ENCODE results near the gene UBE2E3. TPM values are rescaled to one million over a fixed set of nuclear protein-coding genes. Genes with fewer than 3 reads are reported as not detected.

Gene UBE2E3
- total and polyA plus RNA-seq, 7 donors, result 61.9 to 125 (median 87.1) TPM

GRCh38 chr2:180960982-180961381, 19.4 kb upstream of the UBE2E3 start:
- no peak for TF ChIP-seq CTCF (IDR thresholded peaks at IDR 0.05)
- 64 to 77% (median 75%) methylated on average over 3 of the region's 3 CpGs for WGBS, 3 donors

GRCh38 chr2:180962727-180963314, 17.6 kb upstream of the UBE2E3 start:
- Histone ChIP-seq H3K27me3 (ENCODE audit: insufficient read depth in 3 of 3, low read length in 2 of 3) (no peaks in the 10 kb centered on the region), H3K36me3 (ENCODE audit: insufficient read depth in 1 of 2, low read depth in 1 of 2) (no peaks in the 10 kb centered on the region), H3K4me3 (no peak overlapping the region), H3K4me1 (no peaks in the 10 kb centered on the region), H3K27ac (no peak overlapping the region), H3K9me3 (no peaks in the 10 kb centered on the region)
- ATAC-seq (no peak), DNase-seq (no peak)
- intact Hi-C loops (cut with DNase I), result no loop called here
- WGBS, 3 donors, result 87 to 89% (median 87%) methylated on average over 4 of the region's 4 CpGs
- no peak for TF ChIP-seq CTCF (IDR thresholded peaks at IDR 0.05)

More at GRCh38 chr2:180960982-180961381, 19.4 kb upstream of the UBE2E3 start:
- Histone ChIP-seq H3K36me3 (ENCODE audit: insufficient read depth in 1 of 2, low read depth in 1 of 2) (no peaks in the 10 kb centered on the region), H3K9me3 (no peaks in the 10 kb centered on the region), H3K4me3 (no peak overlapping the region), H3K4me1 (no peaks in the 10 kb centered on the region), H3K27me3 (ENCODE audit: insufficient read depth in 3 of 3, low read length in 2 of 3) (no peaks in the 10 kb centered on the region), H3K27ac (no peak overlapping the region)
- intact Hi-C loops (cut with DNase I), result no loop called here
- no peak for ATAC-seq
- no peak for DNase-seq

- ATAC-seq, result no peak
- intact Hi-C loops (cut with DNase I), result no loop called here
- no peak for TF ChIP-seq CTCF (IDR thresholded peaks at IDR 0.05)
- no peak overlapping the region for H3K27ac ChIP-seq
- no peak overlapping the region for H3K4me3 ChIP-seq
- H3K27me3 ChIP-seq (ENCODE audit: insufficient read depth in 3 of 3, low read length in 2 of 3), result no peaks in the 10 kb centered on the region
- no peaks in the 10 kb centered on the region for H3K9me3 ChIP-seq
- H3K36me3 ChIP-seq (ENCODE audit: insufficient read depth in 1 of 2, low read depth in 1 of 2), result no peaks in the 10 kb centered on the region
- peaks cover 9% of the 10 kb centered on the region for H3K4me1 ChIP-seq
- no peak for DNase-seq
- 92 to 95% (median 93%) methylated on average over 3 of the region's 3 CpGs for WGBS, 3 donors
Measured at GRCh38 chr2:180966378-180966777, 14.0 kb upstream of the UBE2E3 start.

GRCh38 chr2:180969124-180969523, 11.3 kb upstream of the UBE2E3 start:
- no peak for DNase-seq
- ATAC-seq, result no peak
- Histone ChIP-seq H3K4me1 (peaks cover 9% of the 10 kb centered on the region), H3K4me3 (no peak overlapping the region), H3K27me3 (ENCODE audit: insufficient read depth in 3 of 3, low read length in 2 of 3) (no peaks in the 10 kb centered on the region), H3K27ac (no peak overlapping the region), H3K36me3 (ENCODE audit: insufficient read depth in 1 of 2, low read depth in 1 of 2) (no peaks in the 10 kb centered on the region), H3K9me3 (no peaks in the 10 kb centered on the region)
- intact Hi-C loops (cut with DNase I), result no loop called here
- no peak for TF ChIP-seq CTCF (IDR thresholded peaks at IDR 0.05)
- WGBS, 3 donors, result 52 to 83% (median 67%) methylated on average over 1 of the region's 1 CpG

GRCh38 chr2:180970016-180970415, 10.4 kb upstream of the UBE2E3 start:
- ATAC-seq (no peak), DNase-seq (no peak)
- Histone ChIP-seq H3K4me1 (peaks cover 9% of the 10 kb centered on the region), H3K27me3 (ENCODE audit: insufficient read depth in 3 of 3, low read length in 2 of 3) (no peaks in the 10 kb centered on the region), H3K36me3 (ENCODE audit: insufficient read depth in 1 of 2, low read depth in 1 of 2) (no peaks in the 10 kb centered on the region), H3K4me3 (no peak overlapping the region), H3K9me3 (no peaks in the 10 kb centered on the region), H3K27ac (no peak overlapping the region)
- intact Hi-C loops (cut with DNase I), result no loop called here
- WGBS, 3 donors, result 61 to 63% (median 63%) methylated on average over 3 of the region's 3 CpGs
- TF ChIP-seq CTCF (IDR thresholded peaks at IDR 0.05), result no peak
